Stimulated activated CD4-positive, alpha-beta T cell treated with anti-CD3 and anti-CD28 coated beads, Interleukin-2, amount 100 ng/mL, for 4 hours (primary cell): Measurements from ENCODE around the gene TECPR1.

Experiments used
- DNase-seq: peaks from one replicate; pipeline ENCODE4 v3.0.0-alpha.2; 2020; ENCODE audit warnings: low read depth

The TECPR1 gene

GRCh38 chr7:98211221-98211675 is 40.8 kb downstream of the TECPR1 start, which contains the start of gene BHLHA15:
Gene BHLHA15, plus strand, starts transcription at chr7:98211439. Its CDS starts 871 bp downstream, at chr7:98212310.
- no peak for DNase-seq

- DNase-seq: no peak
Observed at GRCh38 chr7:98210513-98211220, 41.4 kb downstream of the TECPR1 start.

GRCh38 chr7:98209166-98209920 is 42.7 kb downstream of the TECPR1 start:
- no peak for DNase-seq

GRCh38 chr7:98206451-98207330 is 45.3 kb downstream of the TECPR1 start:
- no peak for DNase-seq

- DNase-seq: no peak
Observed at GRCh38 chr7:98205162-98205845, 46.7 kb downstream of the TECPR1 start.

- DNase-seq: no peak
Observed at GRCh38 chr7:98204670-98205069, 47.4 kb downstream of the TECPR1 start.

- DNase-seq: no peak
Observed at GRCh38 chr7:98203964-98204605, 47.9 kb downstream of the TECPR1 start.

- no peak for DNase-seq
Observed at GRCh38 chr7:98203261-98203963, 48.6 kb downstream of the TECPR1 start.

- peak; percentile 52 for DNase-seq
Observed at GRCh38 chr7:98202367-98203195, 49.5 kb downstream of the TECPR1 start.

- no peak for DNase-seq
Observed at GRCh38 chr7:98200364-98200763, 51.7 kb downstream of the TECPR1 start.

- no peak for DNase-seq
Observed at GRCh38 chr7:98199131-98199530, 52.9 kb downstream of the TECPR1 start.

GRCh38 chr7:98196706-98197605 is 55.1 kb downstream of the TECPR1 start:
- no peak for DNase-seq

GRCh38 chr7:98194672-98195457 is 57.2 kb downstream of the TECPR1 start:
- no peak for DNase-seq

GRCh38 chr7:98194186-98194585 is 57.8 kb downstream of the TECPR1 start:
- no peak for DNase-seq

GRCh38 chr7:98193474-98194180 is 58.4 kb downstream of the TECPR1 start:
- DNase-seq: no peak

GRCh38 chr7:98192781-98193457 is 59.1 kb downstream of the TECPR1 start:
- no peak for DNase-seq
